Activated naive CD4-positive, alpha-beta T cell treated with anti-CD3 and anti-CD28 coated beads, Interleukin-2, amount 50 U/mL, for 24 hours (primary cell): ENCODE data around the gene RAP2A.

Source experiments
- H3K27ac Mint-ChIP-seq: one replicate; pipeline ENCODE4 v1.8.0; 2021; ENCODE audit warnings: mild to moderate bottlenecking, mixed read lengths
- H3K27me3 Mint-ChIP-seq: one replicate; pipeline ENCODE4 v1.8.0; 2021; ENCODE audit warnings: mixed read lengths
- H3K36me3 Mint-ChIP-seq: one replicate; pipeline ENCODE4 v1.8.0; 2021; ENCODE audit warnings: mixed read lengths
- H3K4me1 Mint-ChIP-seq: one replicate; pipeline ENCODE4 v1.8.0; 2021; ENCODE audit warnings: mixed read lengths
- H3K4me3 Mint-ChIP-seq: one replicate; pipeline ENCODE4 v1.8.0; 2021; ENCODE audit warnings: mild to moderate bottlenecking, mixed read lengths
- H3K9me3 Mint-ChIP-seq: one replicate; pipeline ENCODE4 v1.8.0; 2021; ENCODE audit warnings: mixed read lengths

RAP2A gene

GRCh38 chr13:97433727-97434396, at the start of gene RAP2A:
Gene RAP2A, plus strand, starts transcription at chr13:97434169. Its CDS starts 302 bp downstream, at chr13:97434471.
- peak within 1 kb of the TSS; percentile 98 for H3K27ac Mint-ChIP-seq
- H3K4me1 Mint-ChIP-seq = peaks cover 27% of the 10 kb centered on the region
- no peaks in the 10 kb centered on the region for H3K36me3 Mint-ChIP-seq
- no peaks in the 10 kb centered on the region for H3K9me3 Mint-ChIP-seq
- H3K27me3 Mint-ChIP-seq = peaks cover 1% of the 10 kb centered on the region
- peak within 1 kb of the TSS; percentile 94 for H3K4me3 Mint-ChIP-seq

GRCh38 chr13:97384371-97384770, 49.6 kb upstream of the RAP2A start:
- Mint-ChIP-seq H3K4me3 (no peak overlapping the region), H3K36me3 (peaks cover 15% of the 10 kb centered on the region), H3K4me1 (peaks cover 18% of the 10 kb centered on the region), H3K9me3 (no peaks in the 10 kb centered on the region), H3K27ac (no peak overlapping the region), H3K27me3 (no peaks in the 10 kb centered on the region)

DNA sequence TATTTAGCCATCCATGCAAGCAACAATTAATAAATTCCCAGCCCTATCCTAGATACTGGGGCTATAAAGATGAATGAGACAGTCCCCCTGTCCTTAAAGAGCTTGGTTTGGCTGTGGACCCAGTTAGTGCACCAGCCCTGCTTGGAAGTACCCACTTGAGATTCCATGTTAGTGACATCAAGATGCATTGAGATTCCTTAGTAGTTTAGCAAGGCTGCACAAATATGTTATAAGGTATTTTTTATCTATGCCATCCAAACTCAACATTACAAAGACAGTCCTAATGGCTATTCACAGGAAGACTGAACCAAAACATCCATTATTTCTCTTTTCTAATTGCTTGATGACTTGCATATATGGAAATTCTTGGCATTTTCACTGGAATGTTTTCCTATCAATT, 48.8 kb upstream of the RAP2A start:
- Mint-ChIP-seq H3K9me3 (no peaks in the 10 kb centered on the region), H3K27ac (no peak overlapping the region), H3K27me3 (no peaks in the 10 kb centered on the region), H3K4me3 (no peak overlapping the region), H3K4me1 (peaks cover 18% of the 10 kb centered on the region), H3K36me3 (peaks cover 14% of the 10 kb centered on the region)

DNA sequence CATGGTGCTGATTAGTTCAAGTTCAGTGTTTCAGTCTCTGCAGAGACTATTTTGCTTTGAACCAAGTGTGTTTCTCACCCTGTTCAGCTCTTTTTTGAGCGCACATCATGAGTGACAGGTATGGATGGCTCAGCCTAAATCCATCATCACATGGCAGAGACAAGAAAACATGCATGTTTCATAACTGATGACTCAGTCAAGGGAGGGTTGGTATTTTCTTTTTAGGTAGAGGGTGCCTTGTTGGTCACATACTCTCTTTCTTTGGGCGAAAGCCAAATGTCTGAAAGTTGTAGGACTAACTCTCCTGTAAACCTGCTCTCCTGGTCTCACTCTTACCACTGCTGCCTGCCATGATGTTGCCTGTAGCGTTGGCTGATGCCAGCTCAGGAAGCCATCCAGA, 48.1 kb upstream of the RAP2A start:
- Mint-ChIP-seq H3K4me3 (no peak overlapping the region), H3K4me1 (peaks cover 18% of the 10 kb centered on the region), H3K36me3 (peaks cover 14% of the 10 kb centered on the region), H3K27ac (no peak overlapping the region), H3K9me3 (no peaks in the 10 kb centered on the region), H3K27me3 (no peaks in the 10 kb centered on the region)

DNA sequence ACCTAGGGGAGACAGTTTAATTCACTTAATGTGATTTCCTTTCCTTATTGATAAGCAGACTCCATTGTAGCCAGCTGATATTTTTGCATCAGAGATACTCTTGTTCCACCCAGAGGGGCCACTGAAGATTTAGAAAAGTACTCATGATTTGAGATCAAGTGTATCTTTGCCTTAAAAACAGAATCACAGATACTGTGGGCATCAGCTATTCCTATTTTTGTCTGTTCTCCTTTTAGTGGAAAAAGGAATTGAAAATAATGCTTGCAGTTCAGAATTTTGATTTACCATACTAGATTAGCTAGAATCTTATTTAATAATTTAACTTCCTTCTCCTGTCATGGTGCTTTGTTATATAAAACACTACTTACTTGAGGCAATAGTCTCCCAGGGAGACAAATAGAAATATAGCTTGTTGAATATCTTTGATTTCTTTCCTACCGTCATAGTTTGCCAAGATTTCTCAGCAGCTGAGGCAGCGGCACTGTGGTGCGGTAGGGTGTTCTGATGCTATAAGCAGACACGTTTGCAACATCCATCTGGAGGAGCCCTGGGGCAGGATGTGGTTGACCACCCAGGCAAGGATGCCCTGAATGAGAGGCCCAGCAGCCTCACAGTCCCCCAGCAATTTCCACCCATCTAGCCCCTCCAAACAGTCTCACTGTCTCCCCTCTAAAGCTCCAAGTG, 47.0 kb upstream of the RAP2A start:
- Mint-ChIP-seq H3K9me3 (no peaks in the 10 kb centered on the region), H3K4me3 (no peak overlapping the region), H3K27ac (no peak overlapping the region), H3K36me3 (peaks cover 10% of the 10 kb centered on the region), H3K27me3 (no peaks in the 10 kb centered on the region), H3K4me1 (peaks cover 18% of the 10 kb centered on the region)

GRCh38 chr13:97387485-97387839, 46.5 kb upstream of the RAP2A start:
- no peaks in the 10 kb centered on the region for H3K9me3 Mint-ChIP-seq
- H3K36me3 Mint-ChIP-seq = peaks cover 8% of the 10 kb centered on the region
- no peak overlapping the region for H3K27ac Mint-ChIP-seq
- no peaks in the 10 kb centered on the region for H3K27me3 Mint-ChIP-seq
- H3K4me1 Mint-ChIP-seq = peaks cover 18% of the 10 kb centered on the region
- no peak overlapping the region for H3K4me3 Mint-ChIP-seq

DNA sequence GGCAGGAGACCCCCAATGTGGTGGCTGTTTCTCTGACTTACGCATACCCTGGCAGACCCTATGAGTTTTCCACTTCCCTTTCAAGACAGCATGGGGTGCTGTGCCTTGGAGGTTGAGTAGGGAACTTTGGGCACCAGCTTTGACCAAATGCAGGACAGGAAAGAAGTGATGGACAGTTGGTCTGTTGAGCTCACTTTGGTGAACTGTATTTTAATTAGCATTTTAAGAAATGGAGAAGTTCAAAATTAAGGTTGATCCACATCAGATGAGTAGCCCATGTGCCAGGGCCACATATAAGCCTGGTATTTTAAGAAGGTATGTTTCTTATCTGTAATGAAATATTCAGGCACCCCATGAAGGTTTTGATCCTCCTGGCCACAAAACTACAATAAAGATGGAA, 46.1 kb upstream of the RAP2A start:
- Mint-ChIP-seq H3K36me3 (peaks cover 4% of the 10 kb centered on the region), H3K4me3 (no peak overlapping the region), H3K9me3 (no peaks in the 10 kb centered on the region), H3K27ac (no peak overlapping the region), H3K27me3 (no peaks in the 10 kb centered on the region), H3K4me1 (peaks cover 18% of the 10 kb centered on the region)

- Mint-ChIP-seq H3K4me1 (peaks cover 18% of the 10 kb centered on the region), H3K9me3 (no peaks in the 10 kb centered on the region), H3K27ac (no peak overlapping the region)
Measured at GRCh38 chr13:97388373-97388772, 45.6 kb upstream of the RAP2A start.

GRCh38 chr13:97390941-97391600, 42.9 kb upstream of the RAP2A start:
- H3K4me3 Mint-ChIP-seq = no peak overlapping the region
- no peaks in the 10 kb centered on the region for H3K9me3 Mint-ChIP-seq
- H3K27me3 Mint-ChIP-seq = no peaks in the 10 kb centered on the region
- peaks cover 2% of the 10 kb centered on the region for H3K36me3 Mint-ChIP-seq
- H3K27ac Mint-ChIP-seq = no peak overlapping the region
- peaks cover 15% of the 10 kb centered on the region for H3K4me1 Mint-ChIP-seq

More at GRCh38 chr13:97388373-97388772, 45.6 kb upstream of the RAP2A start:
- H3K36me3 Mint-ChIP-seq = peaks cover 2% of the 10 kb centered on the region
- H3K27me3 Mint-ChIP-seq = no peaks in the 10 kb centered on the region
- no peak overlapping the region for H3K4me3 Mint-ChIP-seq

GRCh38 chr13:97392020-97392419, 41.9 kb upstream of the RAP2A start:
- peaks cover 6% of the 10 kb centered on the region for H3K4me1 Mint-ChIP-seq
- no peak overlapping the region for H3K27ac Mint-ChIP-seq
- no peaks in the 10 kb centered on the region for H3K27me3 Mint-ChIP-seq
- H3K9me3 Mint-ChIP-seq = no peaks in the 10 kb centered on the region
- H3K36me3 Mint-ChIP-seq = peaks cover 2% of the 10 kb centered on the region
- H3K4me3 Mint-ChIP-seq = no peak overlapping the region

GRCh38 chr13:97394542-97394941, 39.4 kb upstream of the RAP2A start:
- Mint-ChIP-seq H3K27ac (no peak overlapping the region), H3K27me3 (no peaks in the 10 kb centered on the region), H3K9me3 (no peaks in the 10 kb centered on the region), H3K4me3 (no peak overlapping the region), H3K36me3 (peaks cover 2% of the 10 kb centered on the region), H3K4me1 (no peaks in the 10 kb centered on the region)

DNA sequence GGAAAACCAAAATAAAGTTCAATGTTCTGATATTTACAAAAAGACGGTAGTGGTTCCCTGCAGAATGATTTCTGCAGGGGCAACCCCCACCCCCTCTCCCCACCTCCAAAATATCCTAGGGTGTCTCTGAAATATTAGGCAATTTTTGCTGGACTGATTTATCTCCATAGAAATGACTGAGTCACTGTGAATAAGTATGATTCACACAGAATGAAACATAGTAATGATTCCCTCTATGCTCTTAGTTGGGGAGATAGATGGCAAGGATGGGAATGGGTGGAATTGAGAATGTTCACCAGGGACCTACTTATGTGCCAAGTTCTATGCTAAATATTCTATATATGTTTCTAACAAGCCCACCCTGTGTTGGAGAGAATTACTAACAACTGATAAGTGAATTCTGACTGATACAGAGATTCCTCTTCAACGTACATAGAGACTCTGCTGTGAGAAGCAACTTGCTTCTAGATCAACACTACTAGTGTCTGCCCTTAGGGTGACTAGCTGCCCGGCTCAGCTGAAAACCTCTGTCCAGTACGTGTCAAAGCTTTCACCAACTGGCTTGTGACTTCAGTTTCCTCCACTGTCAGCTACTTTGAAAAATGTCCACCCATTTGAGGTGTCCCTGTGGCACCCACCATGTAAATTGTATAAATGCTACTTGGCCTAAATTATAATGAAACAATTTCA, 38.4 kb upstream of the RAP2A start:
- Mint-ChIP-seq H3K4me1 (no peaks in the 10 kb centered on the region), H3K27me3 (no peaks in the 10 kb centered on the region), H3K4me3 (no peak overlapping the region), H3K27ac (no peak overlapping the region), H3K9me3 (no peaks in the 10 kb centered on the region), H3K36me3 (peaks cover 2% of the 10 kb centered on the region)

- no peaks in the 10 kb centered on the region for H3K9me3 Mint-ChIP-seq
- peaks cover 1% of the 10 kb centered on the region for H3K27me3 Mint-ChIP-seq
- H3K4me3 Mint-ChIP-seq = no peak overlapping the region
- H3K36me3 Mint-ChIP-seq = peaks cover 2% of the 10 kb centered on the region
- H3K27ac Mint-ChIP-seq = no peak overlapping the region
- no peaks in the 10 kb centered on the region for H3K4me1 Mint-ChIP-seq
Measured at GRCh38 chr13:97397267-97397666, 36.7 kb upstream of the RAP2A start.

DNA sequence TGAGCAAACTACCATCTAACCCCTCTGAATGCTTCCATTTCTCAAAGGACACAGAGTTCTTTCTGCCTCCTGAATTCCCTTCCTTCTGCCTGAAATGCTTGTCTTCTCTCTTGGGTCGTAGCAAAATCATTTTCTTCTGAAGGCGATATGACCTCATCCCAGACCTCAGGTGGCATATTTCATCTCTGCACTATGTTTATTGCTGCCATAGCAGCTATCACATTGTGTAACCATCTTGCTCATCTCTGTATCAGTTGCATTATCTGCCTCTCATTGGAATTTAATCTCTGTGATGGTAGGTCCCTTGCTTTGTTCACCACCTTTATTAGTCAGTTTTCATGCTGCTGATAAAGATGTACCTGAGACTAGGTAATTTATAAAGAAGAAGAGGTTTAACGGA, 32.5 kb upstream of the RAP2A start:
- no peak overlapping the region for H3K27ac Mint-ChIP-seq
- no peaks in the 10 kb centered on the region for H3K36me3 Mint-ChIP-seq
- H3K27me3 Mint-ChIP-seq = peaks cover 4% of the 10 kb centered on the region
- H3K9me3 Mint-ChIP-seq = peaks cover 7% of the 10 kb centered on the region
- H3K4me1 Mint-ChIP-seq = no peaks in the 10 kb centered on the region
- no peak overlapping the region for H3K4me3 Mint-ChIP-seq

GRCh38 chr13:97403893-97404750, 29.8 kb upstream of the RAP2A start:
- H3K9me3 Mint-ChIP-seq = peaks cover 9% of the 10 kb centered on the region
- no peaks in the 10 kb centered on the region for H3K36me3 Mint-ChIP-seq
- H3K27me3 Mint-ChIP-seq = peaks cover 11% of the 10 kb centered on the region
- H3K27ac Mint-ChIP-seq = no peak overlapping the region
- no peak overlapping the region for H3K4me3 Mint-ChIP-seq
- H3K4me1 Mint-ChIP-seq = no peaks in the 10 kb centered on the region
